GM18499 (cell line): ENCODE results near the gene CEP164.

Experiments
- ATAC-seq: cut with Tn5 transposase; IDR thresholded peaks from one replicate; pipeline ENCODE4 v1.9.1; 2021; ENCODE audit warnings: moderate number of reproducible peaks; ENCODE audit not compliant: insufficient read depth, unreplicated experiment

Gene CEP164

DNA sequence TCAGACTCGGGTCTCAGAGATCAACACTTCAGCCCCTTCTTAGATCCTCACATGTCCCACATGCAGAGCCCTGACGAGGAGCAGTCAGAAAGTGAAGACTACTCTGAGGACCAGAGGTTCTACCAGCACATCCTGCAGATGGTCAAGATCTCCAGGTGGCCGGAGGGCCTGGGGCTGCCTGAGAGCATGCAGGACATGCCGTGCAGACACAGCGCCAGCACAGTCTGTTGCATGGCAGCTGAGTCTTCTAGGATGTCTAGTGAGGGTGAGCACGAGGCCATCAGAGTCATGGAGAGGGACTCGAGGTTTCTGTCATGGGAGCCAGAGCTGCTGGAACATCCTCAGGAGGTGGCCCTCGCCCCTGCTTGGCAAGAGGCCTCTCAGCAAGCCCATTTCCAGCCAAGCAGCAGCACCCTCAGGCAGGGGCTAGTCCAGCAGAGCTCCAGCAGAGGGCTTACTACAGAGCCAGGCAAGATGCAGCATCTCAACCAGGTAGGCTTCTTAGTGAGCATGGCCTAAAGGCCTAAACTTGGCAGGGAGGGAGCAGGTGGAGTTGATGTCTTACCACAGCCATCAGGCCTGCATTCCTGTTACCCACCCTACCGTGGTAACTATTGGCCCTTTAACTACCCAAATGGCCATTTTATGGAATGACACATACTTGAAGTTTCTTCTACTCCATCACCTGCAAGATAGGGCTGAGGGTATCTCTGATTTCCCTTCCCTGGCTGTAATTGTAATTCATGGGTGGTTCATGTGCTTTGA lies 28.7 kb downstream of the CEP164 start:
- ATAC-seq: no peak

DNA sequence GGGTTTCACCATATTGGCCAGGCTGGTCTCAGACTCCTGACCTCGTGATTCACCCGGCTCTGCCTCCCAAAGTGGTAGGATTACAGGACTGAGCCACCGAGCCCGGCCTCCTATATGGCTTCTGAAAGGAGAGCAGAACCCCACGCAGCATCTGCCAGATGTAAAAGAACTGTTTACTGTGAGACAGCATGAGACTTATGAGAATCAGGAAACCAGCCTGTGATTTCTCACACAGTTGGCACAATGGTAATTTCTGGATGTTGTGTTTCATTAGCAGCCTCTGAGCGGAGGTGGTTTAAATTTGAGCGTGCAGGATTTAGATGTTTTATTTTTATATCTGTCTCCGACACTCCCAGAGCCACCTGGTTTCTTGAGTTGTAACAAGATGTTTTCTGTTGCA lies 33.8 kb downstream of the CEP164 start:
- no peak for ATAC-seq

DNA sequence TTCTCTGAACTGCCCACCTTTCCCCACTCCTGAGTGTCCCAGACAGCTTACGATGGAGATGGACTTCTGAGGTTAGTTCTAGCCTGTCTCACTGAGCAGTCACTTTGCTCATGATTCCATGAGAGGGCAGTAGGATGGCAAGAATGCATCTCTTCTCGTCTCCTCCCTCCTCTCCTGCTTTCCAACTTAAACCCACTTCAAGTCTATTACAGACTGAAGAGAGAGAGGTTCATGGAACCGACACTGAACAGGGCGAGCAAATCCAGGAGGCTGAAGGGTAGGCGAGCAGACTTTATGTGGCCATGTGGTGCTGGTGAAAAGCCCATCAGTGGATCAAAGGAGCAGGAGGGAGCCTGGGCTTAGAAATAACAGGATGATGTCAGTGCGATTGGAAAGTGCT lies 38.6 kb downstream of the CEP164 start:
- no peak for ATAC-seq

DNA sequence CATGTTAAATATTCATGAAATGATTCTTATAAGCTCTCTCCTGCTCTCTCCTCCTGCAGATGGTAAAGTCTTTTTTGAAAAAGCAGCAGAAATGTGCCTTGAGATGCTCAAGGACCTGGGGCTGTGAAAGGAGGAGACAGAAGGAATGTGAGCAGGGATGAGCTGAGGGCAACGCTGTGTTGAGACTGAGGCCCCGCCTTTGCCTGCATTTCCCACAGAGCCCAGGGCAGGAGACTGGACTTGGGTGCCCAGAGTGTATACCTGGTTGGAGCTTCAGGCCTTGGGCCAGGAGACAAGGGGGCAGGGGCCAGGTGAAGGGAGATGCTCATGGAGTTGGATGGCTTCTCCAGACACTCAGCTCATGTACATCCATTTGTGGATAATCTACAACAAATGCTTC lies 39.2 kb downstream of the CEP164 start:
- ATAC-seq: no peak

DNA sequence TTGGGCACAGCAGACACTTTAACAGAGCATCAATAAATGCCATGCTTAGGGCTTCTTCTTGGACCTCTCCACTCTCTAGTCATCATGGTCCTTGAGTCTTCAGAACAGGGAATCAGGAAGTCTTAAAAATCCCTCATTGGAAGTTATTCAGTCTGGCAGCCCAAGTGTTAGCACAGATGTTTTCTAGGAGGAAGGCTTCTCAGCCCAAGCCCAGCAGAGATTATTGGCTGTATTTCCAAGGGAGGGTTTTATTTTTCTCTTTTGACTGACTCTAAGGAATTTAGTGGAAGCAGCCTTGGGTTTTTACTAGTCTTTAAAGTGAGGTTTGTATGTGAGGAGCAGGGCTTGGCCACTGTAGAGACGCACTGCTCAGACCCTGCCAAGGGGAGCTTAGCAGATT lies 41.9 kb downstream of the CEP164 start:
- no peak for ATAC-seq

DNA sequence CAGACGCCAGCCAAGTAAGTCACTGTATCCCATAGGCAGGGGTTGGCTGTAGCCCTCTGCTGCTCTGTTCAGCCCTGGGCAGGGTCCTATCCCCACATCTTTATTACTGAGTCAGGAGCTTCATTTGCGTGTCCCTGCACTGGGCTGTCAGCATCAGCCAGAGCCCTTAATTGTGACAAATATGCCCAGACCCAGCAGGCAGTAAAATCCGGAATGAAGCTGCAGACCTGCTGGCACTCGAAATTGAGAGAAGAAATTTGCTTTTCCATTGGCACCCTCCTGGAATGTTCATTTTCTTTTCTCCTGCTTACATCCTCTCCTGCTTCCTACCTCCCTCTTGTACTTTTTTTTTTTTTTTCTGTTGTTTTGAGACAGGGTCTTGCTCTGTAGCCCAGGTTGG lies 43.8 kb downstream of the CEP164 start:
- no peak for ATAC-seq

DNA sequence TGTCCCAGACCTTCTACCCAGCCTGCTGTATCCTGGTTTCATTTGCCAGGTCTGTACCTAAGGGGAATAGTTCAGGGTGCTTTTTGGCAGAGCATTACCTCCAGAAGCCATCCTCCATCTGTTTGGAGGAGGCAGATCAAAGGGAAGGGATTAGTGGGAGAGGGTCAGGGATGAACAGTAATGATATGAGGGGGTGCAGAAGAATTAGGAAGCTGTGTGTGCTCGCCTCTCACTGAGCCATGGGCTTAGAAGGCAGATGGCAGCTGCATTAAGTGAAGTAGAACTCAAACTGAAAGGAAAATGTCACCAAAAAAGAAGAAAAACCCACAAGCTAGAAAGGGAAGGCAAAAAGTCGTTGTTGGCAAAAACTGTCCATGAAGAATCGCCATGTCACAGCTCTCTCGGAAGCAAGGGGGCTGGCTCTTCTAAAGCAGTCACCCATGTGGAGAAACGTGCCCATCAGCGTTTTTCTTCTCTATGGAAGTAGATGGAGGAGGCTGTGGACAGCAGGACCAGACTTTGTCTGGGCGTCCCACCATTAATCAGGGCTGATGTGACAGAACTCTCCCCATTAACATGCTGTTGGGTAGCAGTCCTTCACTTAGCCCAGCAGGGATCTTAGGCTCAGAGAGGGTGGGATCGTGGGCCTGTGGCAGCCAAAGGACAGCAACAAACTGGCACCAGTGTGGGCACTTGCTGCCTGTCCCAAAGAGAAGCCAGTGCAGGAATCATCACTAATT lies 46.8 kb downstream of the CEP164 start:
- no peak for ATAC-seq

DNA sequence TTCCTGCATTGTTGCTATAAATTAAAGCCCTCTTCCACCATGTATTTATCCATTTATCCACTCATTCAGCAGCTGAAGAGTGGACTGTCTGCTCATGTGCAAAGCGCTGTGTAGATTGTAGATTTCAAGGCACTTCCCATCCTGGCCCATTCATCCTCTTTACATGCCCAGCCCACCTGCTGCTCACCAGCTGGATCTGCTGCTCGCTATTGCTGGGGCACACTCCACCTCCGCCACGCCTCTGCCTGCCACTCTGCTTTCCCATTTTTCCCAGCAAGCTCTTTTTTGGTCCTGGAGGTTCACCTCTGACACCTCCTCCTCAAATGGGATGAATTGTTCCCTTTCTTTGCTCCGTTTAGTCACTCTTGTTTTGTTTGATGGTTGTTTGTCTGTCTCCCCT lies 48.3 kb downstream of the CEP164 start:
- no peak for ATAC-seq

DNA sequence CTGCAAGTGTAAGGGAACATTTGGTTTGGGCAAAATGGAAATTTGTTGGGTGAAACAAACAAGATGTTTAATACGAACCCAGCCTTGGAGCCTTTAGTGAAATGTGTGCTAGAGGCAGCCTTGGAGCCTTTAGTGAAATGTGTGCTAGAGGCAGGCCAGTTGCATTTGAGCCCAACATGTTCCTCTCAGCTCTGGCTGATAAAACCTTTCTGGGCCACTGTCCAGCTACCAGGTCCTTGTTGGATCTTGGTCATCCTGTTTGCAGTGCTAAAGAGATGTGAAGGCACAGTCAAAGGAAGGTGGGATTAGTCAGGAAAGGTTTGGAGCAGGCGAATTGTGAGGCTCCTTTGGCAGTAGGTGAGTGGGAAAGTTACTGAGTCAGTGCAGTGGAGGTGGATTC lies 48.9 kb downstream of the CEP164 start:
- no peak for ATAC-seq

DNA sequence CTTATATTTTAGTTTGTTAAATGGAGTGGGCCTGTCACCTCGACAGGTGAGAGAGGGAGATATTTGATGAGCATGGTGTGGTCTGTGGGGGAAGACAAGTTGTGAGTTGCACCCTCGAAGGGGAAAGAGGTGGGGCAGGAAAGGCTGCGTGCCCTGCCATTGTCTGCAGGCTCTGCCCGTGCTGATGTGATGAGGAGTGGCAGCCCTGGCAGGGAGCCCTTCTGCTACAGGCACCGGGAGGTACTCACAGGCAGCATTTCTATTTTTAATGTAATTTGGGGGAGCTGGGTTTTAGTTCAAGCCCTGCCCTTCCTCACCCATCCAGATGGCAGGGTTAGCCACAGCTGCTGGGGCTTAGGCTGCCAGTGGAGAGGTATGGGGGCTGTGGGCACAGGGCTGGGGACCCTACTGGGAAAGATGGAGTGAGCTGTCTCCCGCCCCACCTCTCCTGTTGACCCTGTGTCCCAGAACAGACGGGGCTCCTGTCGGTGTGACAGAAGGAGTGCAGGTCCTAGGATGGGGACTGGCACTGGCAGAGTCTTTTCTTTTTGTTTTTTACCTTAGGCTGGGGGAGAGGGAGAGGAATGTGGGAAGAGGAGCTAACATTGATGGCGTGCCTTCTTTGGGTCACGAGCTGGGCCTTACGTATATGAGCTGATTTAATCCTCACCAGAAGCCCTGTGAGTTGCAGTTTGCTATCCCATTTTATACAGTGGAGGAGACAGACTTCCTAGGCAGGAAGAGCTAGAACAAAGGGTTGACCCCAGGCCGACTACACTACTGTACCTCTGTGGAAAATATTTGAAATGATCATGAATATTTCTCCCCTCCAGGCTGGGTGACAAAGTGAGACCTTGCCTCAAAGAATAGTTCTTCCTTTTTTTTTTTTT lies 51.6 kb downstream of the CEP164 start:
- ATAC-seq: no peak

DNA sequence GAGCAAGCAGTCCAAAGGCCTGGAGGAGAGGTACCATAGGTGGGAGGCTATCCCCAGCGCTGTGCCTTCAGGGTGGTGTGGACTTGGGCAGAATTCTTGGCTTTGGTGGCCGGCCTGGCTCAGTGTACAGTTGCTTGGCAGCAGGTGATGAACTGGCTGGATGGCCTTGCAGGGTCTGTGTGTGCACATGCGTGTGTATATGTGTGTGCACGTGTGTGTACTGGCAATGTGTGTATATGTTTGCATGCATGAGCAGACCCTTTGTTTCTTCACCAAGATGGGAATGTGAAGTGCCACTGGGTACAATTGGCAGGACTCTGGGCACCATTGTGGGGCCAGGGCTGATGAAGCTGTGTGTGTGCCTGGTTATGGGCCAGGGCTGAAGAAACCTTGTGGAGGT lies 53.0 kb downstream of the CEP164 start:
- ATAC-seq: no peak

DNA sequence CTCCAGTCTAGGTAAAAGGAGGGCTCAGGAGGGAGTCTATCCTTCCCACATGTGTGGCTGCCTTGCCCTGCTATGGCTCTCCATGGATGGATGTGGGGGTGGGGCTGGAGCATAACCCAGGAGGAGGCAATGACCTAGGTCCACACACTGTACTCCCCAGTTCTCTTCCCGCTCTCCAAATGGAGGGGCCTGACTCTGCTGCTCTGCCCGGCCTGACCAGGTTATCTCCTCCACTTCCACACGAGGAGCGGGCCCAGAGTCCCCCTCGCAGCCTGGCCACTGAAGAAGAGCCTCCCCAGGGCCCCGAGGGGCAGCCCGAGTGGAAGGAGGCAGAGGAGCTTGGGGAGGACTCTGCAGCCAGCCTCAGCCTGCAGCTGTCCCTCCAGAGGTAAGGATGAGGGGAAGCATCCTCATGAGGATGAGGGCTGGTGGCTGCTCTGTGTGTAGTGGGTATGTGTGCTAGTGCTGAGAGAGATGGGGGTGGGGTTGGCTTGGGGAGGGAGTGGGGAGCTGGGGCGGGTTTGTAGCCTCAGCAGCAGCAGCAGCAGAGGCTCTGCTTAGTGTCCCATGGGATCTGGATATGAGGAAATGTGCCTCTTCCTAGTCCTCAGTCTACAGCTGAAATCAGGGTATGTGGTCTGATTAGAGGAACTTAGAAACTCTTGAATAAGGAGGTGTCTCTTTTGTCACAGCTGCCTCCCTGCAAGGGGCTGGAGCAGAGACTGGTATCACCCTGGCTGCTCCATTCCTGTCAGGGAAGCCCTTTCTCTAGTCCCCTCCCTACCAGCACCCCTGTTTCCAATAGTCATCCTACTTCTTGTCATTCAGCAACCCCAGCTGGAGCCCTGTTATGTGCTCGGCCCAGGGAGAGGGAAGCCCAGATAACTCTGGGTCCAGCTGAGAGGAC lies 54.1 kb downstream of the CEP164 start:
- no peak for ATAC-seq

DNA sequence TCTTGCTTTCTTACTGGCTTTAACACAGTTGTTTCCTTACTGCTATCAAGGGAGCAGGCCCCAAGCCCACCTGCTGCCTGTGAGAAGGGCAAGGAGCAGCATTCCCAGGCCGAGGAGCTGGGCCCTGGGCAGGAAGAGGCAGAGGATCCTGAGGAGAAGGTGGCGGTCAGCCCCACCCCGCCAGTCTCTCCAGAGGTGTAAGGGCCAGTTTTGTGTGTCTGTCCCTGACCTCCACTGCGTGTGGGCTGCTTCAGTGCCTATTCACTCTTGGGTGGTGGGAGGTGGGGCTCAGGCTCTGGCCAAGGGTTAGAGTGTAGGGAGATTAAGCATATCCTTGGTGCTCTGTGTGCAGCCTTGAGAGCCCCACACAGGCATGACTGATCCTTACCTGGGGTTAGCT lies 55.1 kb downstream of the CEP164 start:
- no peak for ATAC-seq

DNA sequence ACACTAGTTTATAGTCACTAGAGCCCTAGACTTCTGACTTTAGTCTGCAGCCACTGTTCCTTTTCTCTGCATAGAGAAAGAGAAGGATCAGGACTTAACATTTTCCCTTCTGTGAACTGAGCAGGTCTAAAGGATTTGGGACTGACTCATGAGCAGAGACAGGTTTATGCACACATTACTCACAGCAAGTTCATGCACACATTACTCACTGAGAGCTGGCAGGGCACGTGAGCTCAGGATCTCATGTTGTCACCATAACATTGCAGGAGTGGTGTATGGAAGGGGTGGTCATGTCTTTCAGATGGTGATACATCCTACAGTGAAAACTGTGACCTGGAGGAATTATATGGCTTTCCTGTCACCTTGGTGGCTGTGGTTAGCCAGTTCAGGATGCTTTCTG lies 56.4 kb downstream of the CEP164 start:
- no peak for ATAC-seq

DNA sequence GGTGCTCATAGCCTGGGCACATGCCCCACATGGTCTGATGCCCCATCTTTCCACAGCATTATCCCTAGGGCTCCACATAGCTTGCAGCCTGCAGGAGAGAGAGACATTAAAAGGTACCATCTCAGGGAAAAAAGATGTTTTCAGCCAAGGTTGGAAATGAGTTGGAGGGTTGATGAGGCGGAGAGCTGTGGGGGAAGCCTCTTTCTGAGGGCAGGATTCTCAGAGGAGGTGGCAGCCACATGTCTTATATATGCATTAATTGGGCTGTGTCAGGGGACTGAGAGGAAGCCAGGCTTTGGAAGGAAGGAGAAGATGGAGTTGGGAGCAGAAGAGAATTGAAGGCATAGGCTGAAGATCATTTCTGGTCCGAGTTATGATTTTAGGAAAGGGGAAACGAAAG lies 57.8 kb downstream of the CEP164 start:
- ATAC-seq: no peak

DNA sequence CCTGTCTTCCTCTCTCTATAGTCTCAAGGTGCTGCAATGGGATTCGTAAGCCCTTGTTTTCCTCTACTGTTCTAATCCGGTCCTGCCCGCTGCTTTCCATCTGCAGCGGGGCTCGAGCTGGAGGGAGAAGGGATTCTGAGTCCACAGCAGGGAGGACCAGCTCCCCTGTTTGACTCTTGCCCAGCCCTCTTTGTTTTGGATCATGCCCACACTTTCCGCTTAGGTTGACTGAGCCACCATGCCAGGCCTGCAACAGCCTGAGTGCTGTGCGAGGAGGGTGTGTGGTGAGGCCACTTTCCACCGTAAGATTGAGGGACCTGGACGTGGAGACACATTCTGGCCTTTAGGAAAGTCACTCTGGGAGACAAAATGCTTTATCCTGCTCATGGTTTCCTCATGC lies 58.3 kb downstream of the CEP164 start:
- no peak for ATAC-seq

DNA sequence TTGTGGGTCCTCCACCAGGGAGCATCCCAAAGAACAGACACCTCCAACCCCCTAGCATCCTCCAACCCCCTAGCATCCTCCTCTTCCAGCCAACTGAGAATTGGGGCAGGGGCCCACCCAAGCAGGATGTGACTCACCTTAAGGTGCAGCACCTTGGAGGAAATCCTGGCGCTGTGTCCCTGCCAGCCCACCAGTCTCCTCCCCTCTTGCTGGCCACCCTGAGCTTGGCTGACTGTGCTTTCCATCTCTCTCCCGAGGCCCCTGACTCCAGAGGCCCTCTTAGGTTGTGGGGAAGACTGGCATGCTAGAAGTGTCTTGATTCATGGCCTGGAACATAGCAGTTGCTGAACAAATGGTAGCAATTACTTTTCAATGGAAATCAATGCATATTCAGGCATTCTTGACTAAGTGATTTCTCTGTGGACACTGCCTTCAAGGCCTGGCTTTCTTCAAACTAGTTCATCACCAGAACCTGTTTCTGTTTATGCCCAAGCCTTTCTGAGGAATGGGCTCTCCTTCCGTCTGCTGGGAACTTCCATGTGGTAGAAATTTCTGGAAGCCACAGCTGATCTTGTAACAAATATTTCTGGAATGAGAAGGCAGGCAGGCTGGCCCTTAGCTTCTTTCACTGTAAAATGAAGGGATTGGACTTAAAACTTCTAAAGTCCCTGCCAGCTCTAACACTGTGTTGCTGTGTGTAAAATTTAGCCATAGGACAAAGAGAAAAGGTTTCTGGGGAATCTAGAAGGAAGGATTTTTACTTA lies 60.5 kb downstream of the CEP164 start:
- no peak for ATAC-seq

DNA sequence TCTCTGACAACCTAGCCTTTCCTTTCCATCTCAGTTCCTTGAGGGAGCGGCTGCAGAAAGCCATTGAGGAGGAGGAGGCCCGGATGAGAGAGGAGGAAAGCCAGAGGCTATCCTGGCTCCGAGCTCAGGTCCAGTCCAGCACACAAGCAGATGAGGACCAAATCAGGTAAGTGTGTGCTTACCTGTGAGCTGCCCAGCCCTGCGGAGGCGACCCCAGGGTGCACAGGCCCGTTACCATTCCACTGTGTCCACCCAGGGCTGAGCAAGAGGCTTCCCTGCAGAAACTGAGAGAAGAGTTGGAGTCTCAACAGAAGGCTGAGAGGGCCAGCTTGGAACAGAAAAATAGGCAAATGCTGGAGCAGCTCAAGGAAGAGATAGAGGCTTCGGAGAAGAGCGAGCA lies 63.1 kb downstream of the CEP164 start:
- no peak for ATAC-seq

DNA sequence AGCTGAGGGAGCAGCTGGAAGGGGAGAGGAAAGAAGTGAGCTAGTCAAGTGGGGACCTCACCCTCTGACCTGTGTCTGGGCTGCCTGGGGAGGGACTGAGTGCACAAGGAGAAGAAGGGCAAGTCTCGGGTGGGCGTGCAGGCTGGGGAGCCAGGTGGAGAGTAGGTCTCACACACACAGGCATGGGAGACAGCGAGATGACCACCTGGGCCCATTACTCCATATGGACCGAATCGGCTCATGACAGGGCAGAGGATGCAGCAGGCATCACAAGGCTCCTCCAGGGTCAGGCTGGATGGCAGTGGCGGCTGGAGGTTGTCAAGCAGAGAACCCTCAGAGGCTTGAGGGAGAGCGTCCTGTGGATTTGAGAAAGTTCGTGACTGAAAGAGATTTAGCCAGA lies 63.5 kb downstream of the CEP164 start:
- ATAC-seq: no peak
